HEK293 (cell line): Measurements from ENCODE around the gene CCNJL.
"Not testable (repeated sequence)": the region's sequence is repeated elsewhere in the genome, so short reads cannot be mapped to it uniquely, and the experiment has no call there.

ENCODE experiments used
- CTCF ChIA-PET: fragments of 350-600 bp; formaldehyde crosslinking; extraction: SDS; loops from one replicate; lab custom pipeline; 2021; ENCODE audit warnings: antibody characterized with exemption; lab: Yijun Ruan, JAX
- POLR2A ChIA-PET: fragments of 300-600 bp; formaldehyde crosslinking; extraction: SDS; loops from one replicate; lab custom pipeline; 2020; ENCODE audit warnings: antibody characterized with exemption, inconsistent platforms; lab: Yijun Ruan, JAX
- H3K27ac ChIP-seq: fragments of 200-500 bp; sonication (Bioruptor generic); 2 replicates; pipeline ENCODE4 v1.5.1; 2014; ENCODE audit warnings: low read depth, low read length, control low read depth, inconsistent platforms; ENCODE audit errors: extremely low read depth
- H3K36me3 ChIP-seq, 2 experiments: fragments of 200-500 bp in 1 of 2; sonication (Bioruptor generic) in 1 of 2; 1 replicate in 1 of 2; 2 replicates in 1 of 2; pipeline ENCODE4 v1.5.1; 2014 to 2017; ENCODE audit warnings: inconsistent platforms in 2 of 2, low read length in 2 of 2; ENCODE audit not compliant: control insufficient read depth in 2 of 2, insufficient read depth in 1 of 2
- H3K4me1 ChIP-seq: fragments of 200-500 bp; sonication (Bioruptor generic); 2 replicates; pipeline ENCODE4 v1.5.1; 2014; ENCODE audit warnings: mild to moderate bottlenecking, low read length, inconsistent platforms; ENCODE audit not compliant: control insufficient read depth, insufficient read depth
- H3K4me3 ChIP-seq: 2 replicates; pipeline ENCODE4 v1.5.1; 2011; ENCODE audit warnings: low read depth, mild to moderate bottlenecking, control low read depth, low read length, moderate library complexity
- H3K9me3 ChIP-seq: fragments of 200-500 bp; sonication (Bioruptor generic); 2 replicates; pipeline ENCODE4 v1.5.1; 2014; ENCODE audit warnings: low read depth, low read length, inconsistent platforms; ENCODE audit not compliant: control insufficient read depth, insufficient read depth
- BCL11A ChIP-seq: fragments of 450-650 bp; formaldehyde crosslinking; IDR thresholded peaks from 2 replicates; pipeline ENCODE4 v1.5.1; 2016; ENCODE audit warnings: low read depth, missing biosample characterization, missing genetic modification characterization
- ELK4 ChIP-seq: IDR thresholded peaks from 2 replicates; pipeline ENCODE4 v1.6.1; 2011; ENCODE audit warnings: mild to moderate bottlenecking, low read depth, low read length, borderline replicate concordance
- GLIS1 ChIP-seq: fragments of 450-650 bp; formaldehyde crosslinking; IDR thresholded peaks from 2 replicates; pipeline ENCODE4 v1.5.1; 2016; ENCODE audit warnings: missing biosample characterization, missing genetic modification characterization
- MEIS1 ChIP-seq: sonication (generic); formaldehyde crosslinking; IDR thresholded peaks from 2 replicates; pipeline ENCODE4 v1.8.1; 2022; ENCODE audit warnings: missing genetic modification reagents, mild to moderate bottlenecking, borderline replicate concordance
- TSHZ1 ChIP-seq: fragments of 450-650 bp; formaldehyde crosslinking; IDR thresholded peaks from 2 replicates; pipeline ENCODE4 v1.5.1; 2016; ENCODE audit warnings: missing biosample characterization, missing genetic modification characterization, borderline replicate concordance
- WT1 ChIP-seq: fragments of 450-650 bp; formaldehyde crosslinking; IDR thresholded peaks from 2 replicates; pipeline ENCODE4 v1.5.1; 2016; ENCODE audit warnings: missing biosample characterization, missing genetic modification characterization
- ZBTB21 ChIP-seq: fragments of 450-650 bp; formaldehyde crosslinking; IDR thresholded peaks from 2 replicates; pipeline ENCODE4 v1.5.1; 2017; ENCODE audit warnings: missing biosample characterization, missing genetic modification characterization
- ZBTB44 ChIP-seq: fragments of 450-650 bp; IDR thresholded peaks from 2 replicates; pipeline ENCODE4 v1.5.1; 2018; ENCODE audit warnings: missing biosample characterization, mild to moderate bottlenecking, missing genetic modification characterization
- ZEB2 ChIP-seq: fragments of 450-650 bp; formaldehyde crosslinking; IDR thresholded peaks from 2 replicates; pipeline ENCODE4 v1.5.1; 2016; ENCODE audit warnings: missing biosample characterization, missing genetic modification characterization
- ZIC2 ChIP-seq: fragments of 450-650 bp; formaldehyde crosslinking; IDR thresholded peaks from 2 replicates; pipeline ENCODE4 v1.5.1; 2016; ENCODE audit warnings: missing biosample characterization, missing genetic modification characterization
- ZNF19 ChIP-seq: fragments of 450-650 bp; formaldehyde crosslinking; IDR thresholded peaks from 2 replicates; pipeline ENCODE4; 2016; ENCODE audit warnings: missing biosample characterization, missing genetic modification characterization, low read depth
- ZNF221 ChIP-seq: fragments of 450-650 bp; formaldehyde crosslinking; IDR thresholded peaks from 2 replicates; pipeline ENCODE4 v1.5.1; 2017; ENCODE audit warnings: missing biosample characterization, missing genetic modification characterization, borderline replicate concordance
- ZNF335 ChIP-seq: fragments of 450-650 bp; formaldehyde crosslinking; conservative IDR thresholded peaks from 2 replicates; pipeline ENCODE4 v1.5.1; 2016; ENCODE audit warnings: missing biosample characterization, missing genetic modification characterization
- ZNF37A ChIP-seq: fragments of 450-650 bp; IDR thresholded peaks from 2 replicates; pipeline ENCODE4 v1.5.1; 2018; ENCODE audit warnings: missing biosample characterization, missing genetic modification characterization
- ZNF416 ChIP-seq: fragments of 450-650 bp; formaldehyde crosslinking; IDR thresholded peaks from 2 replicates; pipeline ENCODE4 v1.5.1; 2016; ENCODE audit warnings: missing biosample characterization, missing genetic modification characterization
- ZNF501 ChIP-seq: fragments of 450-650 bp; formaldehyde crosslinking; IDR thresholded peaks from 2 replicates; pipeline ENCODE4 v1.5.1; 2016; ENCODE audit warnings: missing biosample characterization, missing genetic modification characterization
- ZNF529 ChIP-seq: fragments of 450-650 bp; formaldehyde crosslinking; IDR thresholded peaks from 2 replicates; pipeline ENCODE4 v1.5.1; 2017; ENCODE audit warnings: missing genetic modification characterization, missing biosample characterization; ENCODE audit not compliant: insufficient replicate concordance
- ZNF629 ChIP-seq: fragments of 450-650 bp; formaldehyde crosslinking; IDR thresholded peaks from 2 replicates; pipeline ENCODE4 v1.5.1; 2017; ENCODE audit warnings: missing biosample characterization, missing genetic modification characterization
- ZNF654 ChIP-seq: fragments of 450-650 bp; formaldehyde crosslinking; IDR thresholded peaks from 2 replicates; pipeline ENCODE4 v1.5.1; 2016; ENCODE audit warnings: low read depth, missing biosample characterization, missing genetic modification characterization
- ZNF670 ChIP-seq: fragments of 450-650 bp; formaldehyde crosslinking; IDR thresholded peaks from 2 replicates; pipeline ENCODE4 v1.5.1; 2016; ENCODE audit warnings: missing biosample characterization, missing genetic modification characterization, low read depth
- ZNF677 ChIP-seq: fragments of 450-650 bp; IDR thresholded peaks from 2 replicates; pipeline ENCODE4 v1.5.0; 2018; ENCODE audit warnings: missing biosample characterization, mild to moderate bottlenecking, missing genetic modification characterization, moderate library complexity
- ZNF76 ChIP-seq: fragments of 450-650 bp; formaldehyde crosslinking; IDR thresholded peaks from 2 replicates; pipeline ENCODE4; 2016; ENCODE audit warnings: low read depth, missing biosample characterization, missing genetic modification characterization, borderline replicate concordance
- ZNF785 ChIP-seq: fragments of 450-650 bp; formaldehyde crosslinking; IDR thresholded peaks from 2 replicates; pipeline ENCODE4 v1.5.1; 2016; ENCODE audit warnings: missing biosample characterization, missing genetic modification characterization
- ZNF792 ChIP-seq: fragments of 450-650 bp; formaldehyde crosslinking; IDR thresholded peaks from 2 replicates; pipeline ENCODE4 v1.5.1; 2016; ENCODE audit warnings: missing biosample characterization, missing genetic modification characterization
- ZNF843 ChIP-seq: fragments of 450-650 bp; formaldehyde crosslinking; IDR thresholded peaks from 2 replicates; pipeline ENCODE4 v1.5.1; 2016; ENCODE audit warnings: missing biosample characterization, missing genetic modification characterization

CCNJL gene

GRCh38 chr5:160341309-160341870, 29.0 kb upstream of the CCNJL start:
- ChIA-PET POLR2A (no interaction called here), CTCF (interaction anchor here (0.6 to 5.2 kb wide), 2 partner anchors 169 to 321 kb away, joined by 3 to 66 read pairs; no protein-coding TSS in a partner anchor)
- Histone ChIP-seq H3K9me3 (no peaks in the 10 kb centered on the region), H3K27ac (no peak overlapping the region), H3K36me3 (no peaks in the 10 kb centered on the region), H3K4me3 (no peak overlapping the region), H3K4me1 (no peaks in the 10 kb centered on the region)
- TF ChIP-seq ZNF19 (no peak), ZBTB44 (tag by site-specific recombination) (no peak), MEIS1 (no peak), ZNF792 (tag by site-specific recombination) (no peak), BCL11A (tag by site-specific recombination) (no peak), ELK4 (no peak), ZNF677 (tag by site-specific recombination) (no peak), ZNF221 (tag by site-specific recombination) (no peak), ZNF670 (tag by site-specific recombination) (no peak), ZBTB21 (tag by site-specific recombination) (no peak), WT1 (no peak), ZNF785 (tag by site-specific recombination) (no peak), ZNF37A (no peak), ZNF501 (tag by site-specific recombination) (no peak), ZNF76 (tag by site-specific recombination) (no peak), ZEB2 (no peak)

GRCh38 chr5:160340513-160340912, 28.1 kb upstream of the CCNJL start:
- H3K9me3 ChIP-seq, H3K4me1 ChIP-seq, H3K36me3 ChIP-seq, POLR2A ChIA-PET, H3K27ac ChIP-seq, H3K4me3 ChIP-seq: not testable (repeated sequence)
- CTCF ChIA-PET = interaction anchor here (0.9 kb wide), 1 partner anchor 260 kb away, joined by 3 read pairs; no protein-coding TSS in a partner anchor
- peak; percentile 83 for TF ChIP-seq GLIS1 (tag by site-specific recombination)
- peak; percentile 81 for TF ChIP-seq ZIC2 (tag by site-specific recombination)

- POLR2A ChIA-PET = interaction anchor here (0.7 kb wide), 1 partner anchor 95 kb away, joined by 3 read pairs; no protein-coding TSS in a partner anchor
- Histone ChIP-seq H3K36me3 (no peaks in the 10 kb centered on the region), H3K4me3 (no peak overlapping the region), H3K27ac (no peak overlapping the region), H3K4me1 (no peaks in the 10 kb centered on the region), H3K9me3 (no peaks in the 10 kb centered on the region)
- CTCF ChIA-PET = interaction anchor here (0.9 kb wide), 1 partner anchor 259 kb away, joined by 3 read pairs; no protein-coding TSS in a partner anchor
- TF ChIP-seq ZNF416 (tag by site-specific recombination) (no peak), ZNF654 (no peak), ZNF629 (tag by site-specific recombination) (no peak), TSHZ1 (no peak), ZNF529 (tag by site-specific recombination) (no peak), ZNF335 (tag by site-specific recombination) (no peak), ZNF843 (tag by site-specific recombination) (no peak)
Observed at GRCh38 chr5:160339406-160340130, 27.2 kb upstream of the CCNJL start.
